ENCODE results near the gene USP49.

The USP49 gene

DNA sequence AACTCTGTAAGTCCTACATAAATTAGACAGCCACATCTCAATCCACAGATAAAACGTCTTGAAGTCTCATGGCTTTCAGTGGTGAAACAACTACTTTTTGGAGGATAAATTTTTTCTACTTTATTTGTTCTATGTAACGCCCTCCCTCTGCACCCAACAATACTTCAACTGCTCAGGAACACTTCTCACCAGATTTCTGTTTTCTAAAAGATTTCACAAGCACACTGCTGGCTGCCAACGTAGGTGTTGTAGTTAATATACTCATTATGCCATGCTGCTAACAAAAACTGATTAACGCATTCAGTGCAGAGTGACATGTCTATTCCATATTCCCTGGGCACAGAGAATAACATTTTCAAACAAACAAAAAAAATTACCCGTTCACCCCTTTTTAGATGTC, 10.2 kb downstream of the USP49 start:
- Histone ChIP-seq H3K9me3 (ENCODE audit: control insufficient read depth, low read length) (no peaks in the 10 kb centered on the region), H3K27me3 (ENCODE audit: control insufficient read depth, insufficient read depth, low read length) (no peaks in the 10 kb centered on the region), H3K9ac (ENCODE audit: low read length) (no peak overlapping the region), H3K36me3 (ENCODE audit: control insufficient read depth, insufficient read depth, low read length) (no peaks in the 10 kb centered on the region), H3K4me1 (ENCODE audit: control insufficient read depth, insufficient read depth, low read length) (no peaks in the 10 kb centered on the region), H3K4me3 (ENCODE audit: low read length) (no peak overlapping the region)

DNA sequence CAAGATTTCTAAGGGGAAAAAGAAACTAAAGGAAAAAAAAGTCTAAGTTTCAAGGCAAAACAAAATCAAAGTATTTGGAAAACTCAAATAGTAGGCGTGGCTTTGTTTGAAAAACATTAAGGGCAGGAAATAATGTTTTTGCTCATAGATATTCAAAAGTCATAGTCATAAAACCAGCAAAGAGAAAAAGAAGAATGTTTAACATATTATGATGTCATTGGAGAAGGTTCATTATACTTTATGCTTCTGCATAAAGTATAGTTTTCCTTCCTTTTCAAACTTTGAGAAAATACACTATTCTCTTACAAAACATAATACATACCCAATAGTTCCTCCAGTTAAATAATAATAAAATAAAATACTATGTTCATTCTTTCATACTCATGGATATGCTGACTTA, 13.7 kb downstream of the USP49 start:
- Histone ChIP-seq H3K9ac (ENCODE audit: low read length) (no peak overlapping the region), H3K27me3 (ENCODE audit: control insufficient read depth, insufficient read depth, low read length) (no peaks in the 10 kb centered on the region)

DNA sequence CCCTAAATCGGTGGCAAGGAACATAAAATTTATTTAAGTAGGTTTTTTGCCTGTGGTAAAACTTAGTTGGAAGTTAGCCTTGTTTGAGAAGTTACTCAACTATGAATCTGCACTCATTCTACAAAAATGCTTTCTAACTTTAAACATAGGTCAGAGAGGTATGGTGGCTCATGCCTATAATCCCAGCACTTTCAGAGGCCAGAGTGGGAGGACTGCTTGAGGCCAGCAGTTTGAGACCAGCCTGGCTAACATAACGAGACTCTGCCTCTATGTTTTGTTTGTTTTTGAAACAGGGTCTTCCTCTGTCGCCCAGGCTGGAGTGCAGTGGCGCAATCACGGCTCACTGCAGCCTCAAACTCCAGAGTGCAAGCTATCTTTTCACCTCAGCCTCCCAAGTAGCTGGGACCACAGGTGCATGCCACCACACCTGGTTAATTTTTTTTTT, 16.2 kb downstream of the USP49 start:
- Histone ChIP-seq H3K4me1 (ENCODE audit: control insufficient read depth, insufficient read depth, low read length) (no peaks in the 10 kb centered on the region), H3K9me3 (ENCODE audit: control insufficient read depth, low read length) (no peaks in the 10 kb centered on the region), H3K9ac (ENCODE audit: low read length) (no peak overlapping the region), H3K4me3 (ENCODE audit: low read length) (no peak overlapping the region), H3K36me3 (ENCODE audit: control insufficient read depth, insufficient read depth, low read length) (no peaks in the 10 kb centered on the region), H3K27me3 (ENCODE audit: control insufficient read depth, insufficient read depth, low read length) (no peaks in the 10 kb centered on the region)

More for the DNA sequence above, 13.7 kb downstream of the USP49 start:
- H3K4me1 ChIP-seq (ENCODE audit: control insufficient read depth, insufficient read depth, low read length) = no peaks in the 10 kb centered on the region
- no peaks in the 10 kb centered on the region for H3K36me3 ChIP-seq (ENCODE audit: control insufficient read depth, insufficient read depth, low read length)
- no peaks in the 10 kb centered on the region for H3K9me3 ChIP-seq (ENCODE audit: control insufficient read depth, low read length)
- H3K4me3 ChIP-seq (ENCODE audit: low read length) = no peak overlapping the region

- H3K27me3 ChIP-seq (ENCODE audit: control insufficient read depth, insufficient read depth, low read length) = no peaks in the 10 kb centered on the region
- H3K9ac ChIP-seq (ENCODE audit: low read length) = no peak overlapping the region
- no peaks in the 10 kb centered on the region for H3K4me1 ChIP-seq (ENCODE audit: control insufficient read depth, insufficient read depth, low read length)
These were observed 16.9 kb downstream of the USP49 start for GRCh38 chr6:41878246-41878645.

DNA sequence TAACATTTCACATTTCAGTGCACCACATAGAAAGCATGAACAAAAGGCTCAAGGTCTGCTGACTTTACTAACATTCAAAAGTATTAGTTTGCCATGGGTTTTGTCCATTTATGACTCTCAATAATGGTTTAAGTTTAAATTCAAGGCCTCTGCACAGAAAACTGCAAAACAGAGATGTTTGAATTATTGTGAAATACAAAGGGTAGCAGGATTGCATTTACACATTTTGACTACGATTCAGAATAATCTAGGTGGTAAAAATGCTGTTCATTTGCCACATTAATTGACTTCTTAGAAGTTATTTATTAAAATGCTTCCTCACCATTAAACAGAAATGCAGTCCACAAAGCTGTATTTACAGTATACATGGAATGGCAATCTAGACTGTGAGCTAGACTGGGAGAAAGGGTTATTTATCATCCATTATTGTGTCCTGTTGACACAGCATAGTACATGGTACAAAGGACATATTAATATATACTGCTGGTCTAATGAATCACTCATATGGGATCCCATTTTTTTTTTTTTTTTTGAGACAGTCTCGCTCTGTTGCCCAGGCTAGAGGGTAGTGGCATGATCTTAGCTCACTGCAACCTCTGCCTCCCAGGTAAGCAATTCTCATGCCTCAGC, 18.0 kb downstream of the USP49 start:
- Histone ChIP-seq H3K9me3 (ENCODE audit: control insufficient read depth, low read length) (no peaks in the 10 kb centered on the region), H3K4me3 (ENCODE audit: low read length) (no peak overlapping the region), H3K9ac (ENCODE audit: low read length) (no peak overlapping the region), H3K4me1 (ENCODE audit: control insufficient read depth, insufficient read depth, low read length) (no peaks in the 10 kb centered on the region), H3K27me3 (ENCODE audit: control insufficient read depth, insufficient read depth, low read length) (no peaks in the 10 kb centered on the region), H3K36me3 (ENCODE audit: control insufficient read depth, insufficient read depth, low read length) (no peaks in the 10 kb centered on the region)

More at GRCh38 chr6:41878246-41878645, 16.9 kb downstream of the USP49 start:
- Histone ChIP-seq H3K9me3 (ENCODE audit: control insufficient read depth, low read length) (no peaks in the 10 kb centered on the region), H3K4me3 (ENCODE audit: low read length) (no peak overlapping the region), H3K36me3 (ENCODE audit: control insufficient read depth, insufficient read depth, low read length) (no peaks in the 10 kb centered on the region)

DNA sequence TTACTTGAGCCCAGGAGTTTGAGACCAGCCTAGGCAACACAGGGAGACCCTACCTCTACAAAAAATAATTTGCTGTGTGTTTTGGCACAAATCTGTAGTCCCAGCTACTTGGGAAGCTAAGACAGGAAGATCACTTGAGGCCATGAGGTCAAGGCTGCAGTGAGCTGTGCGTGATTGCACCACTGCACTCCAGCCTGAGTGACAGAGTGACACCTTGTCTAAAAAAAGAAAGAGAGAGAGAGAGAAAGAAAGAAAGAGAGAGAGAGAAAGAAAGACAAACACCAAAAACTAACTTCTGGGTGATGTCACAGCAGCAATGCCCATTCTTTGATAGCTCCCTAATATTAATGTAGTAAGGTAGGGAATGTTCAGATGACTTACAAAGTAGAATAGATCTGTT, 20.4 kb downstream of the USP49 start:
- no peak overlapping the region for H3K4me3 ChIP-seq (ENCODE audit: low read length)
- no peaks in the 10 kb centered on the region for H3K9me3 ChIP-seq (ENCODE audit: control insufficient read depth, low read length)

DNA sequence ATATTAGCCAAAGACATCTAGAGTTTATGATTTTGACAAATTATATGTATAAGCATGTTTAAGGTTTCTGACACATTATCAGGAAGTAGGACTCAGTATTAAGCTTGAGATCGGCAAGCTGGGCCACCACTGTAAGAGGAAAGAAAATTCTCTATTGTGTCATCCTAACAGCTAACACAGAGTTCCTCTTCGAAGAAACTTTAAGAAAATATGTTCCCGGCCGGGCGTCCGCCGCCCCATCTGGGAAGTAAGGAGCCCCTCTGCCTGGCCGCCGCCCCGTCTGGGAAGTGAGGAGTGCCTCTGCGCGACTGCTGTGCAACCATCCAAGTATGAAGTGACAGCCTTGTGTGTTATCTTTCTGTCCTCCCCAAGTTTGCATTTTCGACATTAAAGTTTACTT, 23.0 kb downstream of the USP49 start:
- Histone ChIP-seq H3K36me3 (ENCODE audit: control insufficient read depth, insufficient read depth, low read length) (no peaks in the 10 kb centered on the region), H3K9ac (ENCODE audit: low read length) (no peak overlapping the region), H3K9me3 (ENCODE audit: control insufficient read depth, low read length) (no peaks in the 10 kb centered on the region), H3K4me3 (ENCODE audit: low read length) (no peak overlapping the region), H3K4me1 (ENCODE audit: control insufficient read depth, insufficient read depth, low read length) (no peaks in the 10 kb centered on the region), H3K27me3 (ENCODE audit: control insufficient read depth, insufficient read depth, low read length) (no peaks in the 10 kb centered on the region)

More for the DNA sequence above, 20.4 kb downstream of the USP49 start:
- Histone ChIP-seq H3K9ac (ENCODE audit: low read length) (no peak overlapping the region), H3K4me1 (ENCODE audit: control insufficient read depth, insufficient read depth, low read length) (no peaks in the 10 kb centered on the region), H3K27me3 (ENCODE audit: control insufficient read depth, insufficient read depth, low read length) (no peaks in the 10 kb centered on the region), H3K36me3 (ENCODE audit: control insufficient read depth, insufficient read depth, low read length) (no peaks in the 10 kb centered on the region)

GRCh38 chr6:41871691-41872090, 23.5 kb downstream of the USP49 start:
- H3K27me3 ChIP-seq (ENCODE audit: control insufficient read depth, insufficient read depth, low read length) = no peaks in the 10 kb centered on the region
- H3K9ac ChIP-seq (ENCODE audit: low read length) = no peak overlapping the region
- no peaks in the 10 kb centered on the region for H3K4me1 ChIP-seq (ENCODE audit: control insufficient read depth, insufficient read depth, low read length)
- no peaks in the 10 kb centered on the region for H3K9me3 ChIP-seq (ENCODE audit: control insufficient read depth, low read length)
- H3K36me3 ChIP-seq (ENCODE audit: control insufficient read depth, insufficient read depth, low read length) = no peaks in the 10 kb centered on the region
- no peak overlapping the region for H3K4me3 ChIP-seq (ENCODE audit: low read length)

DNA sequence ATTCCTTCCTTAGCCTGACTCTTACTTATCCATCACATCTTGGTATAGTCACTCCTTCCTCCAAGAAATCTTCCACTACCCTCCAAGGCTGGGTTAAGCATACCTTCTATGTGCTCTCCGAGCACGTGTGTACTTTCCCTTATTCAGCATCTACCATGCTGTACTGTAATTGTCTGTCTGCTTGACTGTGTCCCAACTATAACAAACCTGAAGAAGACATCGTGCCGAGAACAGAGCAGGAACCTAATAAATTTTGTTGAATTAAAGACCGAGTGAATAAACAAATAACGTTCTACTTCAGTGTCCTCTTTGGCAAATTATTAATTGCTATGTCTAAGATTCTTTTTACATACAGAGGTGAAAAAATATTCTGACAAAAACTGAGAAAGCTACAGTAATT, 35.8 kb downstream of the USP49 start:
- Histone ChIP-seq H3K9me3 (ENCODE audit: control insufficient read depth, low read length) (no peaks in the 10 kb centered on the region), H3K4me3 (ENCODE audit: low read length) (no peak overlapping the region), H3K4me1 (ENCODE audit: control insufficient read depth, insufficient read depth, low read length) (no peaks in the 10 kb centered on the region), H3K9ac (ENCODE audit: low read length) (no peak overlapping the region), H3K36me3 (ENCODE audit: control insufficient read depth, insufficient read depth, low read length) (no peaks in the 10 kb centered on the region), H3K27me3 (ENCODE audit: control insufficient read depth, insufficient read depth, low read length) (no peaks in the 10 kb centered on the region)

- H3K27me3 ChIP-seq (ENCODE audit: control insufficient read depth, insufficient read depth, low read length) = no peaks in the 10 kb centered on the region
- no peaks in the 10 kb centered on the region for H3K36me3 ChIP-seq (ENCODE audit: control insufficient read depth, insufficient read depth, low read length)
- no peak overlapping the region for H3K4me3 ChIP-seq (ENCODE audit: low read length)
- no peaks in the 10 kb centered on the region for H3K9me3 ChIP-seq (ENCODE audit: control insufficient read depth, low read length)
- no peaks in the 10 kb centered on the region for H3K4me1 ChIP-seq (ENCODE audit: control insufficient read depth, insufficient read depth, low read length)
- H3K9ac ChIP-seq (ENCODE audit: low read length) = no peak overlapping the region
These were observed 36.5 kb downstream of the USP49 start for GRCh38 chr6:41858703-41859102.

DNA sequence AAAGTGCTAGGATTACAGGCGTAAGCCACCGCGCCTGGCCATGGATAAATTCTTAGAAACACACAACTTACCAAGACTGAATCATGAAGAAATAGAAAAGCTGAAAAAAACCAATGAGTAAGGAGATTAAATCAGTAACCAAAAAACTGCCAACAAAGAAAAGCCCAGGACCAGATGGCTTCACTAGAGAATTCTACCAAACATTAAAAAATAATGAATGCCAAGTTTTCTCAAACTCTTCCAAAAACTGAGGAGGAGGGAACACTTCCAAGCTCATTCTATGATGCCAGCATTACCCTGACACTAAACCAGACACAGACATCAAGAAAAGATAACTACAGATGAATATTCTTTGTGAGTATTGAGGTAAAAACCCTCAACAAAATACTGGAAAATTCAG, 44.3 kb downstream of the USP49 start:
- no peaks in the 10 kb centered on the region for H3K9me3 ChIP-seq (ENCODE audit: control insufficient read depth, low read length)
- no peaks in the 10 kb centered on the region for H3K27me3 ChIP-seq (ENCODE audit: control insufficient read depth, insufficient read depth, low read length)
- H3K36me3 ChIP-seq (ENCODE audit: control insufficient read depth, insufficient read depth, low read length) = no peaks in the 10 kb centered on the region
- no peak overlapping the region for H3K4me3 ChIP-seq (ENCODE audit: low read length)
- no peak overlapping the region for H3K9ac ChIP-seq (ENCODE audit: low read length)
- H3K4me1 ChIP-seq (ENCODE audit: control insufficient read depth, insufficient read depth, low read length) = peaks cover 9% of the 10 kb centered on the region

GRCh38 chr6:41846666-41847237, 48.4 kb downstream of the USP49 start:
- Histone ChIP-seq H3K4me1 (ENCODE audit: control insufficient read depth, insufficient read depth, low read length) (peaks cover 9% of the 10 kb centered on the region), H3K9ac (ENCODE audit: low read length) (no peak overlapping the region), H3K27me3 (ENCODE audit: control insufficient read depth, insufficient read depth, low read length) (no peaks in the 10 kb centered on the region), H3K9me3 (ENCODE audit: control insufficient read depth, low read length) (no peaks in the 10 kb centered on the region), H3K36me3 (ENCODE audit: control insufficient read depth, insufficient read depth, low read length) (no peaks in the 10 kb centered on the region), H3K4me3 (ENCODE audit: low read length) (no peak overlapping the region)

Data from mucosa of stomach (tissue), 1 donor.